WTC11 (cell line): Measurements from ENCODE around the gene CFDP1. TPM values are rescaled to one million over a fixed set of nuclear protein-coding genes. Genes with fewer than 3 reads are reported as not detected.

ENCODE experiments used
- ATAC-seq: fragments of 200-7000 bp; cut with Tn5 transposase; 2 replicates; pipeline ENCODE4 v1.10.0; 2021; ENCODE audit warnings: mild to moderate bottlenecking, moderate library complexity
- CTCF ChIA-PET: fragments of 300-600 bp; sonication (Branson Sonifier 250); formaldehyde crosslinking; loops from one replicate; lab custom pipeline; 2021; ENCODE audit warnings: antibody characterized with exemption; lab: Charles Lee
- POLR2A ChIA-PET: fragments of 350-600 bp; sonication (Branson Sonifier 250); formaldehyde crosslinking; loops from one replicate; lab custom pipeline; 2021; ENCODE audit warnings: antibody characterized with exemption; lab: Charles Lee
- DNase-seq: peaks from one replicate; pipeline ENCODE4 v3.0.0; 2021; ENCODE audit warnings: low spot score
- H3K27ac Mint-ChIP-seq: 2 replicates; pipeline ENCODE4 v1.8.0; 2021; ENCODE audit warnings: mixed read lengths
- H3K27me3 Mint-ChIP-seq: 2 replicates; pipeline ENCODE4 v1.8.0; 2021; ENCODE audit warnings: low read depth, mild to moderate bottlenecking, moderate library complexity, mixed read lengths
- H3K36me3 Mint-ChIP-seq: 2 replicates; pipeline ENCODE4 v1.8.0; 2021; ENCODE audit warnings: mixed read lengths
- H3K4me1 Mint-ChIP-seq: 2 replicates; pipeline ENCODE4 v1.8.0; 2022; ENCODE audit warnings: mixed read lengths
- H3K4me3 Mint-ChIP-seq: 2 replicates; pipeline ENCODE4 v1.8.0; 2021; ENCODE audit warnings: mild to moderate bottlenecking, moderate library complexity, mixed read lengths
- H3K9me3 Mint-ChIP-seq: 2 replicates; pipeline ENCODE4 v1.8.0; 2021; ENCODE audit warnings: mixed read lengths
- CDX4 ChIP-seq: fragments of 250-450 bp; sonication (Bioruptor Pico); IDR thresholded peaks from 2 replicates; pipeline ENCODE4 v1.9.0; 2021; ENCODE audit warnings: moderate library complexity, mild to moderate bottlenecking, inconsistent platforms, borderline replicate concordance
- CREB1 ChIP-seq: sonication (generic); formaldehyde crosslinking; IDR thresholded peaks from 2 replicates; pipeline ENCODE4 v1.8.0; 2023; ENCODE audit warnings: mild to moderate bottlenecking, missing genetic modification reagents
- CREM ChIP-seq: sonication (generic); formaldehyde crosslinking; IDR thresholded peaks from 2 replicates; pipeline ENCODE4 v1.8.1; 2022; ENCODE audit warnings: mild to moderate bottlenecking, missing genetic modification reagents, moderate library complexity
- E2F1 ChIP-seq: sonication (generic); formaldehyde crosslinking; IDR thresholded peaks from 2 replicates; pipeline ENCODE4 v1.8.0; 2022; ENCODE audit warnings: mild to moderate bottlenecking, missing genetic modification reagents
- ELF4 ChIP-seq: sonication (generic); formaldehyde crosslinking; IDR thresholded peaks from 2 replicates; pipeline ENCODE4 v1.8.1; 2022; ENCODE audit warnings: low read depth, mild to moderate bottlenecking, moderate library complexity, missing genetic modification reagents
- FOXP4 ChIP-seq: sonication (generic); formaldehyde crosslinking; IDR thresholded peaks from 2 replicates; pipeline ENCODE4 v1.8.0; 2022; ENCODE audit warnings: mild to moderate bottlenecking, missing genetic modification reagents
- GABPB1 ChIP-seq: sonication (generic); formaldehyde crosslinking; IDR thresholded peaks from 2 replicates; pipeline ENCODE4 v1.8.1; 2023; ENCODE audit warnings: mild to moderate bottlenecking, missing genetic modification reagents
- GTF2I ChIP-seq: fragments of 250-450 bp; sonication (Bioruptor Pico); conservative IDR thresholded peaks from 2 replicates; pipeline ENCODE4 v1.4.0; 2021; ENCODE audit warnings: mild to moderate bottlenecking
- IRF2 ChIP-seq: sonication (generic); formaldehyde crosslinking; IDR thresholded peaks from 2 replicates; pipeline ENCODE4 v1.8.0; 2022; ENCODE audit warnings: low read depth, missing genetic modification reagents, borderline replicate concordance
- JAZF1 ChIP-seq: fragments of 250-450 bp; sonication (Bioruptor Pico); IDR thresholded peaks from 2 replicates; pipeline ENCODE4 v1.9.0; 2021; ENCODE audit warnings: moderate library complexity, mild to moderate bottlenecking, inconsistent platforms
- MLX ChIP-seq: sonication (generic); formaldehyde crosslinking; IDR thresholded peaks from 2 replicates; pipeline ENCODE4 v1.8.1; 2023; ENCODE audit warnings: mild to moderate bottlenecking, missing genetic modification reagents, moderate library complexity
- MXD4 ChIP-seq: fragments of 250-450 bp; sonication (Bioruptor Pico); IDR thresholded peaks from 2 replicates; pipeline ENCODE4 v1.8.0; 2021; ENCODE audit warnings: mild to moderate bottlenecking, moderate library complexity, borderline replicate concordance
- MYBL2 ChIP-seq: sonication (generic); formaldehyde crosslinking; IDR thresholded peaks from 2 replicates; pipeline ENCODE4 v1.8.1; 2023; ENCODE audit warnings: mild to moderate bottlenecking, moderate library complexity, missing genetic modification reagents
- NR2C2 ChIP-seq: sonication (generic); formaldehyde crosslinking; IDR thresholded peaks from 2 replicates; pipeline ENCODE4 v1.8.0; 2022; ENCODE audit warnings: mild to moderate bottlenecking, missing genetic modification reagents
- PRRX2 ChIP-seq: fragments of 250-450 bp; sonication (Bioruptor Pico); IDR thresholded peaks from 2 replicates; pipeline ENCODE4 v1.8.0; 2021; ENCODE audit warnings: mild to moderate bottlenecking
- RELA ChIP-seq: sonication (generic); formaldehyde crosslinking; IDR thresholded peaks from 2 replicates; pipeline ENCODE4 v1.8.1; 2022; ENCODE audit warnings: missing genetic modification reagents, mild to moderate bottlenecking, borderline replicate concordance
- SOX15 ChIP-seq: fragments of 250-450 bp; sonication (Bioruptor Pico); IDR thresholded peaks from 2 replicates; pipeline ENCODE4 v1.9.0; 2021; ENCODE audit warnings: mild to moderate bottlenecking
- SP1 ChIP-seq: sonication (generic); formaldehyde crosslinking; conservative IDR thresholded peaks from 2 replicates; pipeline ENCODE4 v1.8.1; 2022; ENCODE audit warnings: missing genetic modification reagents
- STAT6 ChIP-seq: sonication (generic); formaldehyde crosslinking; conservative IDR thresholded peaks from 2 replicates; pipeline ENCODE4 v1.8.1; 2023; ENCODE audit warnings: mild to moderate bottlenecking, low read depth, missing genetic modification reagents, moderate library complexity
- TEAD4 ChIP-seq: sonication (generic); formaldehyde crosslinking; IDR thresholded peaks from 2 replicates; pipeline ENCODE4 v1.8.0; 2022; ENCODE audit warnings: mild to moderate bottlenecking, missing genetic modification reagents
- TP53 ChIP-seq: sonication (generic); formaldehyde crosslinking; IDR thresholded peaks from 2 replicates; pipeline ENCODE4 v1.8.1; 2023; ENCODE audit warnings: mild to moderate bottlenecking, missing genetic modification reagents
- USF1 ChIP-seq: sonication (generic); formaldehyde crosslinking; IDR thresholded peaks from 2 replicates; pipeline ENCODE4 v1.8.0; 2022; ENCODE audit warnings: mild to moderate bottlenecking, missing genetic modification reagents
- ZBTB21 ChIP-seq: sonication (generic); formaldehyde crosslinking; IDR thresholded peaks from 2 replicates; pipeline ENCODE4 v1.8.1; 2023; ENCODE audit warnings: mild to moderate bottlenecking, missing genetic modification reagents, borderline replicate concordance
- ZMAT4 ChIP-seq: fragments of 250-450 bp; sonication (Bioruptor Pico); IDR thresholded peaks from 2 replicates; pipeline ENCODE4 v1.9.0; 2021; ENCODE audit warnings: mild to moderate bottlenecking
- ZNF317 ChIP-seq: sonication (generic); formaldehyde crosslinking; IDR thresholded peaks from 2 replicates; pipeline ENCODE4 v1.8.1; 2023; ENCODE audit warnings: low read depth, mild to moderate bottlenecking, moderate library complexity, missing genetic modification reagents, borderline replicate concordance
- ZNF416 ChIP-seq: fragments of 250-450 bp; sonication (Bioruptor Pico); IDR thresholded peaks from 2 replicates; pipeline ENCODE4 v1.9.0; 2021; ENCODE audit warnings: mild to moderate bottlenecking, inconsistent platforms
- ZNF671 ChIP-seq: fragments of 250-450 bp; sonication (Bioruptor Pico); IDR thresholded peaks from 2 replicates; pipeline ENCODE4 v1.8.0; 2021; ENCODE audit warnings: mild to moderate bottlenecking
- ZSCAN18 ChIP-seq: fragments of 250-450 bp; sonication (Bioruptor Pico); IDR thresholded peaks from 2 replicates; pipeline ENCODE4 v2.1.2; 2022; ENCODE audit warnings: mild to moderate bottlenecking, moderate library complexity
- total RNA-seq: library from RNA; stranded (reverse); gene quantifications from 3 replicates; pipeline ENCODE4 v1.2.3, GENCODE V29; 2021

CFDP1 gene
- total RNA-seq, 1 experiment from 2014 or later, result 79.2 TPM

- H3K27ac Mint-ChIP-seq, result peak overlapping the region; percentile 48
- H3K4me3 Mint-ChIP-seq, result no peak overlapping the region
- H3K36me3 Mint-ChIP-seq, result peaks cover 43% of the 10 kb centered on the region
- peaks cover 15% of the 10 kb centered on the region; the same call in 1 of the 2 replicates for H3K4me1 Mint-ChIP-seq
- no peak for ATAC-seq
- TF ChIP-seq SOX15 (CRISPR knock-in tag), result no peak
- no peak for TF ChIP-seq CREM (CRISPR knock-in tag)
- TF ChIP-seq PRRX2 (CRISPR knock-in tag), result no peak
- no peak for TF ChIP-seq NR2C2
- TF ChIP-seq ZMAT4 (CRISPR knock-in tag), result no peak
- TF ChIP-seq USF1 (CRISPR knock-in tag), result no peak
- TF ChIP-seq MXD4 (CRISPR knock-in tag), result no peak
- TF ChIP-seq RELA (CRISPR knock-in tag), result no peak
- TF ChIP-seq JAZF1 (CRISPR knock-in tag), result no peak
- TF ChIP-seq TEAD4 (CRISPR knock-in tag), result no peak
- no peak for TF ChIP-seq MLX
- TF ChIP-seq CREB1 (CRISPR knock-in tag), result no peak
- TF ChIP-seq E2F1, result no peak
- no peak for TF ChIP-seq CDX4
- TF ChIP-seq ZBTB21 (CRISPR knock-in tag), result no peak
- TF ChIP-seq SP1 (CRISPR knock-in tag), result no peak
- ChIA-PET CTCF (interaction anchor here (0.5 kb wide), 1 partner anchor 135 kb away, joined by 4 read pairs; no protein-coding TSS in a partner anchor), POLR2A (no interaction called here)
- peaks cover 5% of the 10 kb centered on the region for H3K9me3 Mint-ChIP-seq
- DNase-seq, result no peak
- no peaks in the 10 kb centered on the region for H3K27me3 Mint-ChIP-seq
Observed at GRCh38 chr16:75288596-75289120, 144.6 kb downstream of the CFDP1 start.

- Mint-ChIP-seq H3K9me3 (peaks cover 5% of the 10 kb centered on the region), H3K36me3 (peaks cover 42% of the 10 kb centered on the region), H3K4me1 (peaks cover 15% of the 10 kb centered on the region; the same call in 1 of the 2 replicates), H3K4me3 (no peak overlapping the region), H3K27me3 (no peaks in the 10 kb centered on the region), H3K27ac (peak overlapping the region; percentile 48)
- ATAC-seq (no peak), DNase-seq (no peak)
- ChIA-PET CTCF (interaction anchor here (0.5 kb wide), 1 partner anchor 135 kb away, joined by 4 read pairs; no protein-coding TSS in a partner anchor), POLR2A (no interaction called here)
- no peak for TF ChIP-seq GTF2I (CRISPR knock-in tag)
- TF ChIP-seq GABPB1 (CRISPR knock-in tag), result no peak
- no peak for TF ChIP-seq MYBL2 (CRISPR knock-in tag)
- TF ChIP-seq STAT6 (CRISPR knock-in tag), result no peak
- TF ChIP-seq TP53 (CRISPR knock-in tag), result no peak
- TF ChIP-seq ZNF416 (CRISPR knock-in tag), result no peak
- TF ChIP-seq FOXP4, result no peak
- TF ChIP-seq SP1 (CRISPR knock-in tag), result no peak
- no peak for TF ChIP-seq IRF2 (CRISPR knock-in tag)
- no peak for TF ChIP-seq ZSCAN18
- no peak for TF ChIP-seq ZNF671
- no peak for TF ChIP-seq ZBTB21 (CRISPR knock-in tag)
- TF ChIP-seq TEAD4 (CRISPR knock-in tag), result no peak
- no peak for TF ChIP-seq ELF4 (CRISPR knock-in tag)
- no peak for TF ChIP-seq ZNF317 (CRISPR knock-in tag)
Observed at GRCh38 chr16:75288181-75288580, 145.1 kb downstream of the CFDP1 start.
